ENCODE results near the gene COL4A6.

The COL4A6 gene

GRCh38 chrX:108309144-108309543 lies 129.1 kb downstream of the COL4A6 start (continued):
- TF ChIP-seq ZNF704 (tag by site-specific recombination; IDR thresholded peaks at IDR 0.05) (no peak), TCF7L2 (IDR thresholded peaks at IDR 0.05; ENCODE audit: borderline replicate concordance, low read depth, low read length) (peak; percentile 99), ZNF202 (tag by site-specific recombination; IDR thresholded peaks at IDR 0.05; ENCODE audit: borderline replicate concordance) (no peak), ZNF514 (tag by site-specific recombination; IDR thresholded peaks at IDR 0.05) (no peak), ZFP69B (tag by site-specific recombination; IDR thresholded peaks at IDR 0.05) (no peak), PATZ1 (tag by site-specific recombination; IDR thresholded peaks at IDR 0.05) (no peak), ZNF404 (tag by site-specific recombination; IDR thresholded peaks at IDR 0.05) (no peak), ZNF155 (tag by site-specific recombination; IDR thresholded peaks at IDR 0.05) (no peak), TSHZ1 (tag by site-specific recombination; IDR thresholded peaks at IDR 0.05; ENCODE audit: borderline replicate concordance) (no peak), ZNF747 (tag by site-specific recombination; IDR thresholded peaks at IDR 0.05) (no peak), ZNF335 (tag by site-specific recombination; conservative IDR thresholded peaks at IDR 0.05) (0 out of 2 replicates have a peak, but pooled peaks have one; percentile 13), ELK4 (IDR thresholded peaks at IDR 0.05; ENCODE audit: borderline replicate concordance, low read depth, low read length) (no peak), ZNF426 (tag by site-specific recombination; IDR thresholded peaks at IDR 0.05) (no peak), ZNF558 (tag by site-specific recombination; IDR thresholded peaks at IDR 0.05) (no peak), KLF1 (tag by site-specific recombination; IDR thresholded peaks at IDR 0.05) (no peak), ZNF670 (tag by site-specific recombination; IDR thresholded peaks at IDR 0.05; ENCODE audit: low read depth) (no peak), ZNF10 (tag by site-specific recombination; IDR thresholded peaks at IDR 0.05) (no peak), ZNF692 (tag by site-specific recombination; IDR thresholded peaks at IDR 0.05) (0 out of 2 replicates have a peak, but pooled peaks have one; percentile 21), HIC1 (tag by site-specific recombination; IDR thresholded peaks at IDR 0.05) (no peak), MYNN (tag by site-specific recombination; IDR thresholded peaks at IDR 0.05; ENCODE audit: borderline replicate concordance) (no peak), ZNF280C (tag by site-specific recombination; IDR thresholded peaks at IDR 0.05) (no peak), ZNF239 (tag by site-specific recombination; IDR thresholded peaks at IDR 0.05) (no peak), ZBTB20 (tag by site-specific recombination; IDR thresholded peaks at IDR 0.05) (no peak), ZNF624 (tag by site-specific recombination; IDR thresholded peaks at IDR 0.05) (no peak)
